GM12873 (cell line): ENCODE results near the gene AKAP6.

Experiments used
- CTCF ChIP-seq: IDR thresholded peaks from 2 replicates; pipeline ENCODE4 v1.5.1; 2012; ENCODE audit warnings: low read depth, mild to moderate bottlenecking, moderate library complexity, low read length, control low read depth; ENCODE audit not compliant: insufficient read depth; ENCODE audit errors: missing control alignments

Gene AKAP6

GRCh38 chr14:32630701-32631100, 301.6 kb downstream of the AKAP6 start:
- no peak for TF ChIP-seq CTCF

GRCh38 chr14:32633224-32633859, 304.2 kb downstream of the AKAP6 start:
- no peak for TF ChIP-seq CTCF

- no peak for TF ChIP-seq CTCF
Measured at GRCh38 chr14:32633930-32634329, 304.8 kb downstream of the AKAP6 start.

GRCh38 chr14:32635061-32635719, 306.1 kb downstream of the AKAP6 start:
- TF ChIP-seq CTCF, result no peak

GRCh38 chr14:32637582-32637981, 308.5 kb downstream of the AKAP6 start:
- TF ChIP-seq CTCF, result no peak

GRCh38 chr14:32639208-32639607, 310.1 kb downstream of the AKAP6 start:
- no peak for TF ChIP-seq CTCF

GRCh38 chr14:32645551-32645950, 316.5 kb downstream of the AKAP6 start:
- no peak for TF ChIP-seq CTCF
